ENCODE data around the gene CTNND1. TPM values are rescaled to one million over a fixed set of nuclear protein-coding genes. Genes with fewer than 3 reads are reported as not detected.

The CTNND1 gene
- total RNA-seq, 2 experiments from 2014 or later, result 6.7 to 7.4 TPM

DNA sequence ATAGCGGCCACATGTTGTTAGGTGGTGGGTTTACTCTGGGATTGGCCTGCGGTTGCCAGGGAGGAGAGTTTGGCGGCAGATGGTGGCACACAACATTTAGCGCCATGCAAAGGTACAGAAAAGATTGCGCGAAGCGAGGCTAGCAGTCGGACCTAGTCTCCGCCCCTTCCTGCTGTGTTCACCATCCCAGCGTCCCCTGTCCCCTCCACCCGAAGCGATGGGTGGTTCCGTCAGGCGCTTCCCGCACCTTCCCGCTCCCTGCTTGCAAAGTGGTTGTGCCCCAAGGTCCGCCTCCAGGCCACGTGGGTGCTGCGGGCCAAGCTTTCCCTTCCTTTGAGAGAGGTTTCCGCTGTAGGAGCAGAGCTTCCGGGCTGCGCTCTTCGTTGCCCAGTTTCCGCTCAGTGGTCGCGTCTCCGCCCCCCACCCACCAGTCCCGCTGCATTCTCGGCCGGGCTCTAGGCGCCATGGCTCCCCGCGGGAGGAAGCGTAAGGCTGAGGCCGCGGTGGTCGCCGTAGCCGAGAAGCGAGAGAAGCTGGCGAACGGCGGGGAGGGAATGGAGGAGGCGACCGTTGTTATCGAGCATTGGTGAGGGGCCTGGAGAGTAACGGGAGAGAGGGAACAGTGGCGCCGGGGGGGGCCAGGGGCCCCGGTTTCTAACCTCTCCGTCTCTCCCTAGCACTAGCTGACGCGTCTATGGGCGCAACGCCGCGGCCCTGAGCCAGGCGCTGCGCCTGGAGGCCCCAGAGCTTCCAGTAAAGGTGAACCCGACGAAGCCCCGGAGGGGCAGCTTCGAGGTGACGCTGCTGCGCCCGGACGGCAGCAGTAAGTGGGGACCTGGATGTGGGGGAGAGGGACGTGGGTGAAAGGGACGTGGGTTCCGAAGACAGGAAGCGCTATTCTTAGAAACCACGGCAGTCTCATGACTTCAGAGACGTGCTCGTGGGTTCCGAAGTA lies 20.2 kb upstream of the CTNND1 start, which contains the start of gene SELENOH:
SELENOH (plus strand) TSS at position 360 of the 955 bp plus-strand sequence; CDS start at position 465, 105 bp downstream.
- Mint-ChIP-seq H3K36me3 (ENCODE audit: low read depth) (peaks cover 50% of the 10 kb centered on the region), H3K4me1 (peaks cover 28% of the 10 kb centered on the region), H3K9me3 (ENCODE audit: low read depth) (no peaks in the 10 kb centered on the region), H3K27me3 (no peaks in the 10 kb centered on the region), H3K27ac (peak within 1 kb of the TSS; percentile 100), H3K4me3 (peak within 1 kb of the TSS; percentile 98)
- CTCF ChIA-PET, result interaction anchor here (0.6 to 6.4 kb wide), 16 partner anchors 11 to 837 kb away, joined by 3 to 45 read pairs (median 4); partner anchors contain the start of genes CLP1 and UBE2L6
- intact Hi-C loops (cut with DNase I, micrococcal nuclease), result loop anchor here (1.0 to 10.0 kb wide), 18 partner anchors 19 to 1403 kb away; partner anchors contain the start of genes CLP1 (in 2 of the 2), MED19 (in 2 of the 2), SSRP1 (in 2 of the 2) and TMX2 (in 2 of the 2)
- ATAC-seq, result peak; percentile 94
- POLR2A ChIA-PET, result interaction anchor here (1.0 to 2.5 kb wide), 8 partner anchors 13 to 836 kb away, joined by 3 to 16 read pairs (median 4); partner anchors contain the start of genes MED19, TMX2 and UBE2L6
- DNase-seq, result peak; percentile 98

DNA sequence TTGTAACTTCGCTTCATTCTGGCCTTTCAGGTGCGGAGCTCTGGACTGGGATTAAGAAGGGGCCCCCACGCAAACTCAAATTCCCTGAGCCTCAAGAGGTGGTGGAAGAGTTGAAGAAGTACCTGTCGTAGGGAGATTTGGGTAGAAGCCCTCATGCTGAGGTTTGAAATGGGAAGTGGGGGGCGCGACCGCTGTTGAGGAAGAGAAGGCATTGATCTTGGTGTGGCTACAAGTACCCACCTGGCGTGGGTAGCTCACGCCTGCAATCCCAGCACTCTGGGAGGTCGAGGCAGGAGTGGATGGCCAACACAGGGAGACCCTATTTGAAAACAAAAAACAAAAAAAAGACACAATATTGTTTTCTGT lies 19.5 kb upstream of the CTNND1 start:
- no peaks in the 10 kb centered on the region for H3K9me3 Mint-ChIP-seq (ENCODE audit: low read depth)
- ATAC-seq, result no peak
- POLR2A ChIA-PET, result interaction anchor here (1.0 to 2.5 kb wide), 4 partner anchors 31 to 317 kb away, joined by 3 to 16 read pairs (median 10); partner anchors contain the start of genes MED19 and TMX2
- intact Hi-C loops (cut with DNase I, micrococcal nuclease), result loop anchor here in 1 of 2 experiments (5.0 to 10.0 kb wide), 2 partner anchors 405 to 783 kb away; partner anchors contain the start of genes P2RX3 and SSRP1
- peaks cover 34% of the 10 kb centered on the region for H3K4me1 Mint-ChIP-seq
- DNase-seq, result no peak
- H3K27me3 Mint-ChIP-seq, result no peaks in the 10 kb centered on the region
- H3K4me3 Mint-ChIP-seq, result peak overlapping the region; percentile 98
- CTCF ChIA-PET, result interaction anchor here (0.6 to 6.4 kb wide), 9 partner anchors 10 to 836 kb away, joined by 3 to 45 read pairs (median 4); partner anchors contain the start of gene UBE2L6
- peak overlapping the region; percentile 100 for H3K27ac Mint-ChIP-seq
- peaks cover 53% of the 10 kb centered on the region for H3K36me3 Mint-ChIP-seq (ENCODE audit: low read depth)

DNA sequence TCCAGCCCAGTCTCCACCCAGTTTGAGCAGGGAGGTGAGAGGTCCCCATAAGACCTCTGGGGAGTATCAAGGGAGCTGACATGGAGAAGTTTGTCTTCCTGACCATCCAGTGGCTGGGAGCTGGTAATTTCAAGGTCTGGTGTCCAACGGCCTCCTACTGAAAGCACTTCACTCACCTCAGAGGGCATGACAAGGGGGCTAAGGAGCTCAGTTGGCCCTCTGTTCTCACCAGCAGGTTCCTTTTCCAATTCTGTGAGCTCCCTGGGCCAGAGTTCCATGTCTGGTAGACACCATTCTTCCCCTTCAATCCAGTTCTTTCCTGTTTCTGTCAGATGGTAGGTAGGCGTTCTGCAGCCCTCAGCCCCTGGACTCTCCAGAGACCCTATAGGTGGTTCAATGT lies 17.2 kb upstream of the CTNND1 start:
- Mint-ChIP-seq H3K9me3 (ENCODE audit: low read depth) (no peaks in the 10 kb centered on the region), H3K4me1 (peaks cover 37% of the 10 kb centered on the region), H3K27me3 (no peaks in the 10 kb centered on the region), H3K27ac (peak overlapping the region; percentile 67), H3K36me3 (ENCODE audit: low read depth) (peaks cover 46% of the 10 kb centered on the region), H3K4me3 (no peak overlapping the region)
- intact Hi-C loops (cut with DNase I, micrococcal nuclease), result loop anchor here in 1 of 2 experiments (5.0 to 10.0 kb wide), 2 partner anchors 407 to 780 kb away; partner anchors contain the start of genes P2RX3 and SSRP1
- CTCF ChIA-PET, result interaction anchor here (0.6 to 6.4 kb wide), 4 partner anchors 33 to 917 kb away, joined by 3 to 45 read pairs (median 4); partner anchors contain the start of gene UBE2L6
- no peak for ATAC-seq
- POLR2A ChIA-PET, result interaction anchor here (0.5 to 0.6 kb wide), 2 partner anchors 91 to 108 kb away, joined by 3 to 13 read pairs; no protein-coding TSS in a partner anchor
- no peak for DNase-seq

DNA sequence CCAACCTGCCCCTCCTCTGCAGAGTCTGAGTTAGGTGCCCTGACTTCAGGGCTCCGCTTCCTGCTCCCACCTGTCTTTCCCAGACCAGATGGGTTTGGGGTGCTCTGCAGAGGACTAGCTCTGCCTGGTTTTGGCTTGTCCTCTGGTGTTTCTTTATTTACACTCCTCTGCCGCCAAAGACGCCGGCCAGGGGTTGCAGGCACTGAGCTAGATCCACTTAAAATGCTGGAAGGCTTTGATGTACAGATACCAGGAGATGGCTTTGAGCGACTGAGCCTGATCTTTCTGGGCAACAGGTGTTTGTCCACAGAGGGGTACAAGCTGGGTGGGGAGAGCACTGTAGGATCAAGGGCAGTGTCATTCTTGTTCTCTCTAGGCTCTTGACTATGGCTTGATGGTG lies 16.4 kb upstream of the CTNND1 start:
- H3K4me1 Mint-ChIP-seq, result peaks cover 34% of the 10 kb centered on the region
- POLR2A ChIA-PET, result interaction anchor here (0.6 kb wide), 1 partner anchor 9 kb away, joined by 3 read pairs; no protein-coding TSS in a partner anchor
- DNase-seq (no peak), ATAC-seq (no peak)
- CTCF ChIA-PET, result interaction anchor here (1.2 to 6.4 kb wide), 3 partner anchors 17 to 288 kb away, joined by 3 to 45 read pairs (median 3); partner anchors contain the start of gene CTNND1
- intact Hi-C loops (cut with DNase I, micrococcal nuclease), result loop anchor here in 1 of 2 experiments (10.0 kb wide), 1 partner anchor 780 kb away; no protein-coding TSS in a partner anchor
- H3K27me3 Mint-ChIP-seq, result no peaks in the 10 kb centered on the region
- H3K4me3 Mint-ChIP-seq, result no peak overlapping the region
- peaks cover 44% of the 10 kb centered on the region for H3K36me3 Mint-ChIP-seq (ENCODE audit: low read depth)
- no peaks in the 10 kb centered on the region for H3K9me3 Mint-ChIP-seq (ENCODE audit: low read depth)
- peak overlapping the region; percentile 62 for H3K27ac Mint-ChIP-seq

DNA sequence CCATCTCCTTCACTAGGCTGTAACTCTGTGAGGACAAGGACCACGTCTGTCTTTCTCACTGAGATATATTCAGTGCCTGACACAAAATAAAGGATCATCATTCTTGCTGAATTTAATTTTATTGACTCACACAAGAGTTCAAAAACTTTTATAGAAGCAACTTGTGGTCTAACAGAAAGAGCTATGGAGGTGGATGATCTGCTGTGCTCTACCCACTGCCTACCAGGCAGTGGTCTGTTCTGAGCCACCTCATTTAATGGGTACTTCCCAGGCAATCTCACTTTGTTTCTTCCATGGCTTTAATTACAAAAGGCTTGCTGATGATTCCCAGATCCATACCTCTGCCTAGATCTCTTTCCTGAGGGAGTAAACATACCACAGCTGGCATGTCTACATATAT lies 14.7 kb upstream of the CTNND1 start:
- H3K36me3 Mint-ChIP-seq (ENCODE audit: low read depth), result peaks cover 38% of the 10 kb centered on the region
- no peak overlapping the region for H3K4me3 Mint-ChIP-seq
- H3K27ac Mint-ChIP-seq, result peak overlapping the region; percentile 65
- H3K9me3 Mint-ChIP-seq (ENCODE audit: low read depth), result no peaks in the 10 kb centered on the region
- no peak for ATAC-seq
- DNase-seq, result no peak
- peaks cover 33% of the 10 kb centered on the region for H3K4me1 Mint-ChIP-seq
- H3K27me3 Mint-ChIP-seq, result no peaks in the 10 kb centered on the region
- ChIA-PET POLR2A (interaction anchor here (0.6 kb wide), 1 partner anchor 790 kb away, joined by 5 read pairs; no protein-coding TSS in a partner anchor), CTCF (interaction anchor here (1.4 kb wide), 1 partner anchor 54 kb away, joined by 9 read pairs; no protein-coding TSS in a partner anchor)
- intact Hi-C loops (cut with DNase I, micrococcal nuclease), result loop anchor here in 1 of 2 experiments (10.0 kb wide), 1 partner anchor 778 kb away; no protein-coding TSS in a partner anchor

DNA sequence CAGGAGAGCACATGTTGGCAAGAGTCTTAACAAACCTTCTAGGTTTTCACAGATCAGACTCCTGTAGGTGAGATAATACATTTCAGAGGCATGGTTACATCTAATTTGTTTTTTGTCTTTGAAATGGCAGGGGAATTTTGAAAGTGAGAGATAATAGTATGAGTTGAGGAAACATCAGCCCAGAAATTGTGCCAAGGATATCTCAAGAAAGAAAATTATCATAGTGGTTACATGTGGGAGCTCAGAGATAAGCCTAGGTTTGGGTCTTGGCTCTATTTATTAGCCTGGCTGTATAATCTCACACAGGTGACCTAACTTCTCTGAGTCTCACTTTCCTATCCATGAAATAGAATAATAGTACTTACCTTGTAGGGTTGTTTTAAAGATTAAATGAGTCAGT lies 10.4 kb upstream of the CTNND1 start:
- ATAC-seq, result no peak
- H3K27me3 Mint-ChIP-seq, result no peaks in the 10 kb centered on the region
- no peaks in the 10 kb centered on the region for H3K9me3 Mint-ChIP-seq (ENCODE audit: low read depth)
- ChIA-PET POLR2A (interaction anchor here (0.6 to 0.7 kb wide), 2 partner anchors 44 to 983 kb away, joined by 3 to 4 read pairs; no protein-coding TSS in a partner anchor), CTCF (interaction anchor here (2.2 kb wide), 1 partner anchor 49 kb away, joined by 25 read pairs; no protein-coding TSS in a partner anchor)
- H3K4me1 Mint-ChIP-seq, result peaks cover 11% of the 10 kb centered on the region
- H3K4me3 Mint-ChIP-seq, result no peak overlapping the region
- no peak for DNase-seq
- peak overlapping the region; percentile 59 for H3K27ac Mint-ChIP-seq
- H3K36me3 Mint-ChIP-seq (ENCODE audit: low read depth), result peaks cover 9% of the 10 kb centered on the region
- intact Hi-C loops (cut with DNase I, micrococcal nuclease), result loop anchor here (1.0 to 2.0 kb wide), 2 partner anchors 49 to 50 kb away; no protein-coding TSS in a partner anchor

DNA sequence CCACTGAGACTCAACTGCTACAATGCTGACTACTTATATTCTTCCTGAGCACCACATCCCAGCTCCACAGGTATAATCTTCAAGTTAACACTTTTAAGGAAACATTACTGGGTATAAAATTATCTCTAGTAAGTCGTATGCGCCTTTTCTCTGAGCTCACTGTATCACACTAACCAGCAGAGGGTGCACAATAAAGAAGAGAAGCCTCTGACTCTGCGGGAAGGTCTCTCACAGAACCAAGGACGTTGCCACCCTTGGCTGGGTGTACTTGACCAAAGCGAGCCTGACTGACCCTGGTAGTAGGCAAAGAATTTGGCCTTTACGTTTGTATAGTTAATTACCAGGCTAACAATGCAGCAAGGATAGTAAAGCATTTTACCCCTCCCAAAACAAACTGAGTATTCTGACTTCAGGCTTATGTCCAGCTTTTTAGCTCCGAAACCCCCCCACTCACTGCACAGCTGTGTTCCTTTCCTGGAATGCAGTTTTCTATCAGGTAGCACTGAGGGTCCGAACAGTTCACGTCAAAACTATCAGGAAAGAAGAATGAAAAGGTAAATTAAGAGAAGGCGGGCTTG lies 9.8 kb upstream of the CTNND1 start, which contains the start of gene BTBD18:
BTBD18 (minus strand) TSS at position 144 of the 578 bp plus-strand sequence. CDS start 631 bp downstream, outside the sequence.
- ChIA-PET CTCF (interaction anchor here (0.6 to 2.2 kb wide), 3 partner anchors 9 to 49 kb away, joined by 3 to 25 read pairs (median 3); no protein-coding TSS in a partner anchor), POLR2A (interaction anchor here (0.6 to 0.7 kb wide), 2 partner anchors 43 to 983 kb away, joined by 3 to 4 read pairs; no protein-coding TSS in a partner anchor)
- Mint-ChIP-seq H3K4me1 (peaks cover 8% of the 10 kb centered on the region), H3K36me3 (ENCODE audit: low read depth) (peaks cover 9% of the 10 kb centered on the region), H3K9me3 (ENCODE audit: low read depth) (no peaks in the 10 kb centered on the region), H3K27ac (peak within 1 kb of the TSS; percentile 59), H3K4me3 (no peak within 1 kb of the TSS), H3K27me3 (no peaks in the 10 kb centered on the region)
- DNase-seq (peak; percentile 22), ATAC-seq (no peak)
- intact Hi-C loops (cut with DNase I, micrococcal nuclease), result loop anchor here (1.0 to 2.0 kb wide), 2 partner anchors 49 kb away; no protein-coding TSS in a partner anchor

DNA sequence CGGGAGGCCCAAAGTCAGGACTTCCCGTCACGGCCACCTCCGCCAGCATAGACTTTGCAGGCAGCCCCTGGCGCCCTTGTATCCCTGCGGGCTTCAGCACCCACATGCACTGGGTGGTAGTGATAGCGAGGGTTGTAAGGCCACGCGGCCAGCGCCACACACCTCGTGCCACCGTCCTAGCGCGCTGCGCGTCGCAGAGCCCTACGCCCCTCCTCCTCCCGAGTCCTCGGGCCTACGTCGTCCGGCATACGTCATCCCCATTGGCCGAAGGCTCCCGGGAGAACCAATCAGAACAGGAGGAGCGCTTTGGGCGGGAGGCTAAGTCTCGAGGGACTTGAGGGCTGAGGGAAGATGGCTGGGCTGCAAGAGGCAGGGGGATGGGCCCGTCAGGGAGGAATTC lies 8.6 kb upstream of the CTNND1 start:
- intact Hi-C loops (cut with DNase I, micrococcal nuclease), result no loop called here
- H3K4me3 Mint-ChIP-seq, result no peak overlapping the region
- ATAC-seq (no peak), DNase-seq (no peak)
- H3K36me3 Mint-ChIP-seq (ENCODE audit: low read depth), result peaks cover 4% of the 10 kb centered on the region
- POLR2A ChIA-PET, result no interaction called here
- no peak overlapping the region for H3K27ac Mint-ChIP-seq
- peaks cover 3% of the 10 kb centered on the region for H3K4me1 Mint-ChIP-seq
- CTCF ChIA-PET, result interaction anchor here (2.2 kb wide), 1 partner anchor 48 kb away, joined by 25 read pairs; no protein-coding TSS in a partner anchor
- H3K9me3 Mint-ChIP-seq (ENCODE audit: low read depth), result no peaks in the 10 kb centered on the region
- H3K27me3 Mint-ChIP-seq, result no peaks in the 10 kb centered on the region

DNA sequence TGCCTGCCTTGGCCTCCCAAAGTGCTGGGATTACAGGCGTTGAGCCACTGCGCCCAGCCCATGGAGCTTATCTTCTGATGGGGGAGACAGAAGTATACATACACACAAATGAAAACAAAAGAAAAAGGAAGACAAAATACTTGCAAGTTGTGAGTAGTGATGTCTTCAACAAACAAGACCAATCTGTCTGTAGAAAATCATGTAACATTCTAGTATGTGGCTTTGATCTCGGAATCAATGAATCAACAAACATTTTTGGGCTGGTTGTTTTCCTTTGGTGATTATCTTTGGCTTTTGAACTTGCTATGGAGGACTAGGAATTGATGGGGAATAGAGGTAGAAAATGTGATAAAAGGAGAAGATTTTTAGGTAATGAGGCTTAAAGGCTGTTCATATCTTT lies 3.4 kb upstream of the CTNND1 start:
- ATAC-seq (no peak), DNase-seq (no peak)
- Mint-ChIP-seq H3K27me3 (no peaks in the 10 kb centered on the region), H3K4me3 (no peak overlapping the region), H3K27ac (no peak overlapping the region), H3K36me3 (ENCODE audit: low read depth) (no peaks in the 10 kb centered on the region), H3K4me1 (peaks cover 28% of the 10 kb centered on the region), H3K9me3 (ENCODE audit: low read depth) (no peaks in the 10 kb centered on the region)
- ChIA-PET POLR2A (no interaction called here), CTCF (interaction anchor here (1.3 kb wide), 1 partner anchor 42 kb away, joined by 10 read pairs; no protein-coding TSS in a partner anchor)
- intact Hi-C loops (cut with DNase I, micrococcal nuclease), result no loop called here

DNA sequence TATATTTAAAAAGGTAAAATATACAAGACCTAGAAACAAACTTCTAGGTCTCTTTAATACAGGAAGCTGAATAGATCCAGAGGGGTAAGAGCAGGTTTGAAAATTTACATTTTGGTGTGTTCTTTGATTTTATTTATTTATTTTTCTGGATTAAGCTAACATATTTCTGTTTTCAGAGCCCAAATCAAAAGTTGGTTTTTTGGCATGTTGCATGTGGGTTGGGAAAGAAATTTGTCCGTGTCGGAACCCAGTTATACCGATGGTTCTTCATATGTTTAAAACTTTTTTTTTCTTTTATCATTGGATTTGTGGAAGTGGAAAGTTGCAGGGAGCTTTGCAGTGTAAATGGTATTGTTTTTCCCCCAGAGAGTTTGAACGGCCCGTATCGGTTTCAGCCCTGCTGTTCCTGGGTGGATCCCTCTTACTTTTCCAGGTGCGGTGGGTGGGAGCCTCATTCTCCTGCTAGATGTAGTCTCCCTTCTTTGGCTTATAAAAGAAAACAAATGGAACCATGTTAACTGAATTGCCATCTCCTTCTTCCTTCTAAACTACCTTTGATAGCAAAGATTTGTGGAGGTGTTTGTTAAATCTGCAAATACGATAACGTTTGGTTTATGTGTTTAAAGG lies 746 bp downstream of the CTNND1 start:
- no peaks in the 10 kb centered on the region for H3K9me3 Mint-ChIP-seq (ENCODE audit: low read depth)
- DNase-seq, result no peak
- POLR2A ChIA-PET, result no interaction called here
- peaks cover 3% of the 10 kb centered on the region for H3K36me3 Mint-ChIP-seq (ENCODE audit: low read depth)
- H3K4me1 Mint-ChIP-seq, result peaks cover 37% of the 10 kb centered on the region
- H3K27me3 Mint-ChIP-seq, result no peaks in the 10 kb centered on the region
- H3K27ac Mint-ChIP-seq, result no peak overlapping the region
- CTCF ChIA-PET, result interaction anchor here (1.1 to 4.5 kb wide), 3 partner anchors 17 to 836 kb away, joined by 3 to 40 read pairs (median 3); no protein-coding TSS in a partner anchor
- intact Hi-C loops (cut with DNase I, micrococcal nuclease), result loop anchor here in 1 of 2 experiments (2.0 kb wide), 1 partner anchor 30 kb away; no protein-coding TSS in a partner anchor
- peak overlapping the region; percentile 69 for H3K4me3 Mint-ChIP-seq
- no peak for ATAC-seq
